GM10266 (cell line): ENCODE results near the gene CHAD.
"Not testable (repeated sequence)": the region's sequence is repeated elsewhere in the genome, so short reads cannot be mapped to it uniquely, and the experiment has no call there.

Source experiments
- DNase-seq: peaks from one replicate; pipeline ENCODE4 v3.0.0; 2012; ENCODE audit errors: extremely low spot score
- CTCF ChIP-seq: IDR thresholded peaks from 2 replicates; pipeline ENCODE4 v1.5.1; 2012; ENCODE audit warnings: mild to moderate bottlenecking, low read depth; ENCODE audit not compliant: control insufficient read depth, insufficient read depth; ENCODE audit errors: missing control alignments

Gene CHAD

GRCh38 chr17:50476545-50477315 is 8.1 kb upstream of the CHAD start:
- DNase-seq, result no peak
- no peak for TF ChIP-seq CTCF

GRCh38 chr17:50475775-50476544 is 7.3 kb upstream of the CHAD start:
- DNase-seq, result not testable (repeated sequence)

DNA sequence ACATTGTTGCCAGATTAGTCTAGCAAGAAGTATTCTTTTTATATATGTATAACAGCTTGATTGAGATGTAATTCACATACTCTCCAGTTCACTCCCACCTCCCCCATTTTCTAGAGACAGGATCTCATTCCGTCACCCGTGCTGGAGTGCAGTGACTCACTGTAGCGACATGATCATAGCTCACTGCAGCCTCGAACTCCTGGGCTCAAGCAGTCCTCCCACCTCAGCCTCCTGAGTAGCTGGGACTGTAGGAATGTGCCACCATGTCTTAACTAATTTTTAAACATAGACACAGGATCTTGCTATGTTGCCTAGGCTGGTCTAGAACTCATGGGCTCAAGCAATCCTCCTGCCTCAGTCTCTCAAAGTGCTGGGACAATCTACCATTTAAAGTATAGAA is 6.7 kb upstream of the CHAD start:
- TF ChIP-seq CTCF, result no peak
- DNase-seq, result no peak

- no peak for TF ChIP-seq CTCF
- DNase-seq, result no peak
Measured at GRCh38 chr17:50474523-50474922, 5.8 kb upstream of the CHAD start.

- TF ChIP-seq CTCF, result no peak
- no peak for DNase-seq
Measured at GRCh38 chr17:50473901-50474300, 5.2 kb upstream of the CHAD start.

- not testable (repeated sequence) for DNase-seq
Measured at GRCh38 chr17:50472761-50473161, 4.1 kb upstream of the CHAD start.

- no peak for TF ChIP-seq CTCF
- no peak for DNase-seq
Measured at GRCh38 chr17:50472286-50472685, 3.6 kb upstream of the CHAD start.
